HG03571 (cell line): Measurements from ENCODE around the gene RPS6KB2.
A peak's percentile ranks its signal among the peaks of the same experiment; 100 is the strongest.

ENCODE experiments used
- ATAC-seq: cut with Tn5 transposase; IDR thresholded peaks from one replicate; pipeline ENCODE4 v1.9.1; 2021; ENCODE audit not compliant: unreplicated experiment

Gene RPS6KB2

GRCh38 chr11:67428052-67429001, at the start of gene RPS6KB2:
Gene RPS6KB2 (plus strand): TSS chr11:67428494. CDS start chr11:67428546, 52 bp downstream.
- peak; percentile 71 for ATAC-seq

GRCh38 chr11:67378544-67378943, 49.8 kb upstream of the RPS6KB2 start:
- no peak for ATAC-seq

- ATAC-seq, result no peak
These were observed 48.9 kb upstream of the RPS6KB2 start for GRCh38 chr11:67379061-67380058.

GRCh38 chr11:67381244-67381972, 46.9 kb upstream of the RPS6KB2 start:
- ATAC-seq, result no peak

- no peak for ATAC-seq
These were observed 45.8 kb upstream of the RPS6KB2 start for GRCh38 chr11:67382276-67383136.

- ATAC-seq, result no peak
These were observed 43.4 kb upstream of the RPS6KB2 start for GRCh38 chr11:67384851-67385366.

- no peak for ATAC-seq
These were observed 41.2 kb upstream of the RPS6KB2 start for GRCh38 chr11:67387069-67387468.

GRCh38 chr11:67387518-67387917, 40.8 kb upstream of the RPS6KB2 start:
- ATAC-seq, result no peak

GRCh38 chr11:67389477-67389876, 38.8 kb upstream of the RPS6KB2 start:
- ATAC-seq, result no peak

- no peak for ATAC-seq
These were observed 37.4 kb upstream of the RPS6KB2 start for GRCh38 chr11:67390947-67391303.

GRCh38 chr11:67391304-67392182, 36.8 kb upstream of the RPS6KB2 start, which contains the start of gene RAD9A:
Gene RAD9A (plus strand): TSS chr11:67391986. CDS start chr11:67392045, 59 bp downstream.
- peak; percentile 58 for ATAC-seq

GRCh38 chr11:67392183-67392715, 36.0 kb upstream of the RPS6KB2 start:
- ATAC-seq, result peak; percentile 13

GRCh38 chr11:67393437-67393836, 34.9 kb upstream of the RPS6KB2 start:
- ATAC-seq, result no peak

- no peak for ATAC-seq
These were observed 34.3 kb upstream of the RPS6KB2 start for GRCh38 chr11:67393990-67394389.

- ATAC-seq, result no peak
These were observed 32.6 kb upstream of the RPS6KB2 start for GRCh38 chr11:67395555-67396258.

GRCh38 chr11:67396259-67396581, 32.1 kb upstream of the RPS6KB2 start:
- no peak for ATAC-seq

GRCh38 chr11:67396587-67397389, 31.5 kb upstream of the RPS6KB2 start:
- no peak for ATAC-seq
